Measurements from ENCODE around the gene LYRM4. TPM values are rescaled to one million over a fixed set of nuclear protein-coding genes. Genes with fewer than 3 reads are reported as not detected.

Gene LYRM4
- total RNA-seq, 1 experiment from 2014 or later: 37.0 TPM

DNA sequence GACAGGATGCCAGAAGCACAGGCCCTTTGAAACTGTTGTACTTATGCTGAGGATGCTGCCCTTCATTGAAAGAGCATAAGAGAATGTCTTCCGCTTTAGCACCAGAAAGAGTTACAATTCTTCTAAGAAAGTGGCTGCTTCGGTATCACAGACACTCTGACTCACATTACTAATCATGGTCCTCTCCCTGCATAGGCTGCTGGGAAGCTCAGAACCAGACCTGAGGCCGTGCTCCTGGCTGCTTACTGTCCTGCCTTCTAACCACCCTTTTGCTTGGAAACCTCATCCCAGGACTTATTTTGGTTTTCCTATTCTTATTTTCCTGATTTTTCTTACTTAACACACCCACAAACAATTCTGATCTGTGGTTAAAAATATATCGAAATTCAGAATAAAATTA lies 22.9 kb downstream of the LYRM4 start:
- no peaks in the 10 kb centered on the region for H4K20me1 ChIP-seq (ENCODE audit: insufficient read depth)
- ChIA-PET POLR2A (ENCODE audit: unreplicated experiment) (no interaction called here), CTCF (no interaction called here)
- no peaks in the 10 kb centered on the region for H3K27me3 ChIP-seq (ENCODE audit: insufficient read depth, low read depth)
- H3K4me3 ChIP-seq: no peak overlapping the region
- H2AFZ ChIP-seq: no peak overlapping the region
- TF ChIP-seq, protein P1, sequence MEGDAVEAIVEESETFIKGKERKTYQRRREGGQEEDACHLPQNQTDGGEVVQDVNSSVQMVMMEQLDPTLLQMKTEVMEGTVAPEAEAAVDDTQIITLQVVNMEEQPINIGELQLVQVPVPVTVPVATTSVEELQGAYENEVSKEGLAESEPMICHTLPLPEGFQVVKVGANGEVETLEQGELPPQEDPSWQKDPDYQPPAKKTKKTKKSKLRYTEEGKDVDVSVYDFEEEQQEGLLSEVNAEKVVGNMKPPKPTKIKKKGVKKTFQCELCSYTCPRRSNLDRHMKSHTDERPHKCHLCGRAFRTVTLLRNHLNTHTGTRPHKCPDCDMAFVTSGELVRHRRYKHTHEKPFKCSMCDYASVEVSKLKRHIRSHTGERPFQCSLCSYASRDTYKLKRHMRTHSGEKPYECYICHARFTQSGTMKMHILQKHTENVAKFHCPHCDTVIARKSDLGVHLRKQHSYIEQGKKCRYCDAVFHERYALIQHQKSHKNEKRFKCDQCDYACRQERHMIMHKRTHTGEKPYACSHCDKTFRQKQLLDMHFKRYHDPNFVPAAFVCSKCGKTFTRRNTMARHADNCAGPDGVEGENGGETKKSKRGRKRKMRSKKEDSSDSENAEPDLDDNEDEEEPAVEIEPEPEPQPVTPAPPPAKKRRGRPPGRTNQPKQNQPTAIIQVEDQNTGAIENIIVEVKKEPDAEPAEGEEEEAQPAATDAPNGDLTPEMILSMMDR (conservative IDR thresholded peaks at IDR 0.05): no peak
- TF ChIP-seq EZH2 (IDR thresholded peaks at IDR 0.05; ENCODE audit: low read depth): no peak
- no peaks in the 10 kb centered on the region for H3K9me2 ChIP-seq (ENCODE audit: insufficient read depth)
- no peaks in the 10 kb centered on the region for H3K4me1 ChIP-seq (replicated peaks; ENCODE audit: insufficient read depth)
- BruUV-seq (replicated peaks): no TSS peak
- H3K4me2 ChIP-seq: no peak overlapping the region
- H3K27ac ChIP-seq: no peak overlapping the region
- intact Hi-C loops (cut with micrococcal nuclease; ENCODE audit: unreplicated experiment): no loop called here
- H3F3A ChIP-seq (ENCODE audit: insufficient read depth, low read depth): no peaks in the 10 kb centered on the region
- H3K36me3 ChIP-seq (ENCODE audit: low read depth): no peaks in the 10 kb centered on the region
- no peak for DNase-seq
- H3K79me2 ChIP-seq (ENCODE audit: low read depth): no peaks in the 10 kb centered on the region
- no peaks in the 10 kb centered on the region for H3K9me3 ChIP-seq (ENCODE audit: insufficient read depth, low read depth)

DNA sequence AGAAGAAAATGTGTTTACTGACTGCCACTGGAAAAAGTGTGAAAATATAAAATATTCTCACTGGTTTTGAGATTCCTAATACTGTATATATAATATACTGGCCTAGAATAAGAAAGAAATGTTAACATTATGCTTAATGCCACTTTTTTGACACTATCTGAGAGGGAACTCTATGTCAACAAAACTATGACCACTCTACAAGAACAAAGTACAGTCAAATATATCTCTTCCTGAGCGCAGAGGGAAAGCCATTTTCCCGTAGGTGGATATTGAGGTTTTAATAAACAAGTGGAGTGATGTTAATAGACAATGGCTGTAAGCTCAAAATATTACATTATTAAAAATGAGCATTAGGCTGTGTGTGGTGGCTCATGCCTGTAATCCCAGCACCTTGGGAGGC lies 24.9 kb downstream of the LYRM4 start:
- Histone ChIP-seq H3K4me2 (no peak overlapping the region), H3K79me2 (ENCODE audit: low read depth) (no peaks in the 10 kb centered on the region), H4K20me1 (ENCODE audit: insufficient read depth) (no peaks in the 10 kb centered on the region), H3K36me3 (ENCODE audit: low read depth) (no peaks in the 10 kb centered on the region), H3K27ac (no peak overlapping the region), H3K4me3 (no peak overlapping the region), H3K9me2 (ENCODE audit: insufficient read depth) (no peaks in the 10 kb centered on the region), H2AFZ (no peak overlapping the region), H3K4me1 (replicated peaks; ENCODE audit: insufficient read depth) (no peaks in the 10 kb centered on the region), H3F3A (ENCODE audit: insufficient read depth, low read depth) (no peaks in the 10 kb centered on the region), H3K27me3 (ENCODE audit: insufficient read depth, low read depth) (no peaks in the 10 kb centered on the region), H3K9me3 (ENCODE audit: insufficient read depth, low read depth) (no peaks in the 10 kb centered on the region)
- no TSS peak for BruUV-seq (replicated peaks)
- TF ChIP-seq, protein P1 (conservative IDR thresholded peaks at IDR 0.05): no peak
- TF ChIP-seq EZH2 (IDR thresholded peaks at IDR 0.05; ENCODE audit: low read depth): no peak
- ChIA-PET CTCF (no interaction called here), POLR2A (ENCODE audit: unreplicated experiment) (no interaction called here)
- no peak for DNase-seq
- intact Hi-C loops (cut with micrococcal nuclease; ENCODE audit: unreplicated experiment): no loop called here

DNA sequence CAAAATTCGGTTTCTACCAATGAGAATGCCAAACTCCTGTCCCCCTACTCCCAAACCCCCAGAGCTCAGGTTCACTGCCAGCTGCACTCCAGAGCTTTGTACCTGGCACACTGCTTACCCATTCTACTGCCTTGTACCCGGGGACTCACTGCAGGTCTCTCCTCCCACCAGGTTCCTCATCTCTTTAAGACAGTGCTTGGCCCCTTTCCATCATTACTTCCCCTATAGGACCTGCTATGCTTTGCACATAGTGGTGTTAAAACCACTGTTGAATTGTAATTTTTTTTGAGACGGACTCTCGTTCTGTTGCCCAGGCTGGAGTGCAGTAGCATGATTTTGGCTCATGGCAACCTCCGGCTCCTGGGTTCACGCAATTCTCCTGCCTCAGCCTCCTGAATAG lies 25.9 kb downstream of the LYRM4 start:
- Histone ChIP-seq H3F3A (ENCODE audit: insufficient read depth, low read depth) (no peaks in the 10 kb centered on the region), H2AFZ (no peak overlapping the region), H3K27ac (no peak overlapping the region), H3K36me3 (ENCODE audit: low read depth) (no peaks in the 10 kb centered on the region), H3K4me2 (no peak overlapping the region), H3K27me3 (ENCODE audit: insufficient read depth, low read depth) (no peaks in the 10 kb centered on the region), H3K9me2 (ENCODE audit: insufficient read depth) (no peaks in the 10 kb centered on the region), H3K4me1 (replicated peaks; ENCODE audit: insufficient read depth) (no peaks in the 10 kb centered on the region), H3K79me2 (ENCODE audit: low read depth) (no peaks in the 10 kb centered on the region), H3K9me3 (ENCODE audit: insufficient read depth, low read depth) (no peaks in the 10 kb centered on the region), H4K20me1 (ENCODE audit: insufficient read depth) (no peaks in the 10 kb centered on the region), H3K4me3 (no peak overlapping the region)
- ChIA-PET CTCF (no interaction called here), POLR2A (ENCODE audit: unreplicated experiment) (no interaction called here)
- DNase-seq: no peak
- no peak for TF ChIP-seq EZH2 (IDR thresholded peaks at IDR 0.05; ENCODE audit: low read depth)
- TF ChIP-seq, protein P1 (conservative IDR thresholded peaks at IDR 0.05): no peak
- BruUV-seq (replicated peaks): no TSS peak
- intact Hi-C loops (cut with micrococcal nuclease; ENCODE audit: unreplicated experiment): no loop called here
